GM21447 (cell line): ENCODE data around the gene TRIOBP.
"Not testable (repeated sequence)": the region's sequence is repeated elsewhere in the genome, so short reads cannot be mapped to it uniquely, and the experiment has no call there.

Experiments used
- ATAC-seq: cut with Tn5 transposase; IDR thresholded peaks from one replicate; pipeline ENCODE4 v1.9.1; 2021; ENCODE audit not compliant: unreplicated experiment

Gene TRIOBP, protein sequence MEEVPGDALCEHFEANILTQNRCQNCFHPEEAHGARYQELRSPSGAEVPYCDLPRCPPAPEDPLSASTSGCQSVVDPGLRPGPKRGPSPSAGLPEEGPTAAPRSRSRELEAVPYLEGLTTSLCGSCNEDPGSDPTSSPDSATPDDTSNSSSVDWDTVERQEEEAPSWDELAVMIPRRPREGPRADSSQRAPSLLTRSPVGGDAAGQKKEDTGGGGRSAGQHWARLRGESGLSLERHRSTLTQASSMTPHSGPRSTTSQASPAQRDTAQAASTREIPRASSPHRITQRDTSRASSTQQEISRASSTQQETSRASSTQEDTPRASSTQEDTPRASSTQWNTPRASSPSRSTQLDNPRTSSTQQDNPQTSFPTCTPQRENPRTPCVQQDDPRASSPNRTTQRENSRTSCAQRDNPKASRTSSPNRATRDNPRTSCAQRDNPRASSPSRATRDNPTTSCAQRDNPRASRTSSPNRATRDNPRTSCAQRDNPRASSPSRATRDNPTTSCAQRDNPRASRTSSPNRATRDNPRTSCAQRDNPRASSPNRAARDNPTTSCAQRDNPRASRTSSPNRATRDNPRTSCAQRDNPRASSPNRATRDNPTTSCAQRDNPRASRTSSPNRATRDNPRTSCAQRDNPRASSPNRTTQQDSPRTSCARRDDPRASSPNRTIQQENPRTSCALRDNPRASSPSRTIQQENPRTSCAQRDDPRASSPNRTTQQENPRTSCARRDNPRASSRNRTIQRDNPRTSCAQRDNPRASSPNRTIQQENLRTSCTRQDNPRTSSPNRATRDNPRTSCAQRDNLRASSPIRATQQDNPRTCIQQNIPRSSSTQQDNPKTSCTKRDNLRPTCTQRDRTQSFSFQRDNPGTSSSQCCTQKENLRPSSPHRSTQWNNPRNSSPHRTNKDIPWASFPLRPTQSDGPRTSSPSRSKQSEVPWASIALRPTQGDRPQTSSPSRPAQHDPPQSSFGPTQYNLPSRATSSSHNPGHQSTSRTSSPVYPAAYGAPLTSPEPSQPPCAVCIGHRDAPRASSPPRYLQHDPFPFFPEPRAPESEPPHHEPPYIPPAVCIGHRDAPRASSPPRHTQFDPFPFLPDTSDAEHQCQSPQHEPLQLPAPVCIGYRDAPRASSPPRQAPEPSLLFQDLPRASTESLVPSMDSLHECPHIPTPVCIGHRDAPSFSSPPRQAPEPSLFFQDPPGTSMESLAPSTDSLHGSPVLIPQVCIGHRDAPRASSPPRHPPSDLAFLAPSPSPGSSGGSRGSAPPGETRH (N-terminal part only)

DNA sequence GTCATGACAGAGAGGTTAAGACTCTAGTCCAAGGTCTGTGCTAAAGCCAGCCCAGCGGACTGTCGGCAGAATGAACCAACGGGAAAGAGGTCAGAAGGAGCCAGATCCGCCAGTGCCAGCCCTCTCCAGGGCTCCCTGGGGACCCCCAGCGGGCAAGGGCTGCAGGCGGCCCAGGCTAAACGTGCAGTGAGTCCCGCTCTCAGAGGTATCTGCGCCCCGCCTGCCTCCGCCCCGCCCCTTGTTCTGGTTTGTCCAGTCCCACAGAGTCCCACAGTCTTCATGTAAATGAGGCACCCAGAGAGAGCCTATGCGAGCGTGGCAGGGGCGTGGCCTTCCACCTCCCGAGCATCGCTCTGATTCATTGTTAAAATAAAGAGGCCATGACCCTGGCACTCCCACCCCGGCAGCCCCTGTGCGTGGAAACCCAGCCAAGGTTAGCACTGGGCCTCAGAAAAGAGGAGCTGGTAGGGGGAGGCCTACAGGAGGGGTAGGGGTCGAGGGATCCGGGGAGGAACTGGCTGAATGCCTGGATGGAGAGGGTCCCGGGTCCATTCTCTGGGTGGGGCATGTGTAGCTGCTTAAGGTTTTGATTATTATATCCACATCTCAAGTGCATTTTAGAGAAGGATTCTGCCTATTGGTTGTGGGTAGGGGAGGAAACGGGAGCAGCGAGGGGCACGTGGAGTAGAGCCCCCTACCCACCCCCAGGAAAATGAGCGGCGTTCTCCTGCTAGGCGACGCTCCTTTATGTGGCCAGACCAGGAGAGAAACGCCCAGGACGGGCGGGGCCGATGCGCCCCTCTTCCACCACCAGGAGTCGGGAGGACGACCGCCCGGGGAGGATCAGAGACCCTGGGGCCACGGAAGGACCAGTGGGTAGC is at the start of gene TRIOBP:
TRIOBP (plus strand) TSS at position 392 of the 881 bp plus-strand sequence. CDS start 4,318 bp downstream, outside the sequence.
- ATAC-seq = peak; percentile 97

DNA sequence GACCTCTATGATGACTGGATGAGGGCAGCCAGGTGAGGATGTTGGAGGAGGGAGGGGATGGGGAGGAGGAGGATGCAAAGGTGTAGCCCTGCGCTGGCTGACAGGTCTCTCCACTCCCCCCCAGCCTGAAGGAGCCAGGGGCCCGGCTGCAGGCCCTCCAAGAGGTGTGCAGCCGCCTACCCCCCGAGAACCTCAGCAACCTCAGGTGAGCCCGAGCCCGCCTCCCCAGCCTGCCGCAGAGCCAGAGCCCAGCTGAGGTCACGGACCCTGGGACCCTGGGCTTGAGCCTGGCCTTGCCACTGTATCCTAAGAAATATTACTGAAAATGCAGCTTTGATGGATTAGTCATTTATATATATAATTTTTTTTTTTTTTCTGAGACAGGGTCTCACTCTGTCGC is 49.5 kb upstream of the TRIOBP start:
- no peak for ATAC-seq

DNA sequence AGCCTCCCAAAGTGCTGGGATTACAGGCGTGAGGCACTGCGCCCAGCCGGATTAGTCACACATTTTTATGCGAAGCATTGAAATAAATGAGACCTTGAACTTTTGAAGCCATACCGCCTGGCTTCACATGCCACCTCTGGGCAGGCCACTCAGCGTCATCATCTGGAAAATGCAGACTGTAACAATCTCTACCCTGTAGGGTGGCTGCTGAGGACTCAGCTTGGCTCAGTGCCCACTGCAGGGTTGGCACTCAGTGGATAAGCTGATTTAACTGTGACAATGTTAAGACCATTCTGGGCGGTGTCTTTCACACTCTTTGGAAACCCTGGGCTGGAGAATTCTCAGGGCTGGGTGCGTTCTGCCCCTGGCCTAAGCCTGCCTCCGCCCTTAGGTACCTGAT is 48.9 kb upstream of the TRIOBP start:
- no peak for ATAC-seq

DNA sequence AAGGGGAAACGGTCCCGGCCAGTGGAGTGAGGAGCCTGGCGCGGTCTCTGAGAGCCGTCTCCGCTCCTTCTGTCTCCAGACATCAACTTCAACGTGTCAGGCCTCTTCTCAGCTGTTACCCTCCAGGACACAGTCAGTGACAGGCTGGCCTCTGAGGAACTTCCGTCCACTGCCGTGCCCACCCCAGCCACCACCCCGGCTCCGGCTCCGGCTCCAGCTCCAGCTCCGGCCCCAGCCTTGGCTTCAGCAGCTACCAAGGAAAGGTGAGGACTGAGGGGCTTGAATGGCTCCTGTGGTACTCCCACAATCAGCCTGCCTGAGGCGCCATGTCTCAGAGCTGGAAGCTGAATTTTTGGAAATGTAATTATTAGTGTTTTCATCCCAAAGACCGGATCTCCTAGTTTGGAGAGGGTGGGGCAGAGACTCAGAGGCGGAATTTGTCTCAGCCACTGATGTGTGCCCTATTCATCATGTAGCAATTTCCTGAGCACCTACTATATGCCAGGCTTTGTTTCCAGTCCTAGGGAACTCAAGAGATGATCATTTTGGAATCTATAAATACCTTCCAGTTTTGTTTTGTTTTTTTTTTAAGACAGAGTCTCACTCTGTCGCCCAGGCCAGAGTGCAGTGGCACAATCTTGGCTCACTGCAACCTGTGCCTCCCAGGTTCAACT is 46.2 kb upstream of the TRIOBP start:
- no peak for ATAC-seq

DNA sequence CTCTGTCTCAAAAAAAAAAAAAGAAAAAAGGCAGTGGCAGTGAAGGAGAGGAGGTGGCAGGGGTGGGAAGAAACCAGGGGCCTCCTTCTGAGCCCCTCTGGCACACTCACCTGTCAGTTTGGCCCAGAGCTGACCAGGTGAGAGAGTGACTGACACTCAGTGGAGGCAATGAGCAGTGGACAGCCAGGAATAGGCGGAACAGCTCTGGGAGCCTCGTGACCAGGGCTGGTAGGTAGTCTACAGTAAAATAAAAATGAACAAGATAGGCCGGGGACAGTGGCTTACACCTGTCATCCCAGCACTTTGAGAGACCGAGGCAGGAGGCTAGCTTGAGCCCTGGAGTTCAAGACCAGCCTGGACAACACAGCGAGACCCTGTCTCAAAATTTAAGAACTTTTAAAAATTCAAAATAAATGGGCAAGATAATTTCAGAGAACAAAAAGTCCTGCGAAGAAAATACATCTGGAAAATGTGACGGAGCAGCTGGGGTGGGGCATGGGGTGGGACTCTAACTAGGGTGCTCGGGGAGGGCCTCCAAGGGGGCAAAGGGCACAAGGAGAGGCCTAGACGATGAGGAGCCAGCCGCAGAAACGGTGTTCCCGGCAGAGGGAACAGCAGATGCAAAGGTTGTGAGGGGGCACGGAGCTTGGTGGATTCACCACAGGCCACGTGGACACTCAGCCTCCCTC is 42.1 kb upstream of the TRIOBP start:
- ATAC-seq = no peak

DNA sequence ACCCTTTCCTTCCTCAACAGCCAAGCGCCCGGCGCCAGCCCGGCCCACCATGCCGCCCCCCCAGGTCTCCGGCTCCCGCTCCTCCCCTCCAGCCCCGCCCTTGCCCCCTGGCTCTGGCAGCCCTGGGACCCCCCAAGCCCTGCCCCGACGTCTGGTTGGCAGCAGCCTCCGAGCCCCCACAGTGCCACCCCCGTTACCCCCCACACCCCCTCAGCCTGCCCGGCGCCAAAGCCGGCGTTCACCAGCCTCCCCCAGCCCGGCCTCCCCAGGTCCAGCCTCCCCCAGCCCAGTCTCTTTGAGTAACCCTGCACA is 41.6 kb upstream of the TRIOBP start:
- no peak for ATAC-seq

DNA sequence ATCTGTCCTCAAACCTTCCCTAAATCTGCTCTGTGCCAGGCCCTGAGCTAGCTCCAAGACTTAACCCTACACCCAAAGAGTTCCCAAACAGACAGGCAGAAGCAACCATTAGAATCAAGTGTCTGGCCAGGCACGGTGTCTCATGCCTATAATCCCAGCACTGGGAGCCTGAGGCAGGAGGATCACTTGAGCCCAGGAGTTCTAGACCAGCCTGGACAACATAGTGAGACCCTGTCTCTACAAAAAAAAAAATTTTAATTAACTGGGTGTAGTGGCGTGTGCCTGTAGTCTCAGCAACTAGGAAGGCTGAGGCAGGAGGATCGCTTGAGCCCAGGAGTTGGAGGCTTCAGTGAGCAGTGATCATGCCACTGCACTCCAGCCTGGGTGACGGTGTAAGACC is 40.3 kb upstream of the TRIOBP start:
- ATAC-seq = not testable (repeated sequence)

DNA sequence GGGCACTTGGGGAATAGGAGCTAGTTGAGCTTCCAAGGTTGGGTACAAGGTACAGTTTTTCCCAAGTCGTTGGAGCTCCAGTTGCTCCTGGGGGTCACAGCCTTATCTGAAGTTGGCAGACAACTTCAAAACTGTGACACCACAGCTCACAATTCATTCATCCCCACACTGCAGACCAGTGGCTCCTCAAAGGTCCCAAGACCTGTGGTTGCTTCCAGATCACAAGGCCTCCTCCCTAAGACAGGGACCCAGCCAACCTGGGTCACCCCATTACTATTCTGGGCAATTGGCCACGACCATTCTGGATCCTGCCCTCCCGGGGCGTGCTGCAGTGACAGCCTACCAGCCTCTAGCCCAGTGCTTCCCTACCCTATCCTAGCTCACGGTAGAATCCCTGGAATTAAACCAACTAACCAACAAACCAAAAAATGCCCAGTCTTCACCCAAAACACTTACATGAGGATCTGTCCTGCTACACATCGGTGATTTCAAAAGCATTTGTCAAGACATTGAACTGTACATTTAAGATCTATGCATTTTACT is 39.2 kb upstream of the TRIOBP start:
- ATAC-seq = no peak

DNA sequence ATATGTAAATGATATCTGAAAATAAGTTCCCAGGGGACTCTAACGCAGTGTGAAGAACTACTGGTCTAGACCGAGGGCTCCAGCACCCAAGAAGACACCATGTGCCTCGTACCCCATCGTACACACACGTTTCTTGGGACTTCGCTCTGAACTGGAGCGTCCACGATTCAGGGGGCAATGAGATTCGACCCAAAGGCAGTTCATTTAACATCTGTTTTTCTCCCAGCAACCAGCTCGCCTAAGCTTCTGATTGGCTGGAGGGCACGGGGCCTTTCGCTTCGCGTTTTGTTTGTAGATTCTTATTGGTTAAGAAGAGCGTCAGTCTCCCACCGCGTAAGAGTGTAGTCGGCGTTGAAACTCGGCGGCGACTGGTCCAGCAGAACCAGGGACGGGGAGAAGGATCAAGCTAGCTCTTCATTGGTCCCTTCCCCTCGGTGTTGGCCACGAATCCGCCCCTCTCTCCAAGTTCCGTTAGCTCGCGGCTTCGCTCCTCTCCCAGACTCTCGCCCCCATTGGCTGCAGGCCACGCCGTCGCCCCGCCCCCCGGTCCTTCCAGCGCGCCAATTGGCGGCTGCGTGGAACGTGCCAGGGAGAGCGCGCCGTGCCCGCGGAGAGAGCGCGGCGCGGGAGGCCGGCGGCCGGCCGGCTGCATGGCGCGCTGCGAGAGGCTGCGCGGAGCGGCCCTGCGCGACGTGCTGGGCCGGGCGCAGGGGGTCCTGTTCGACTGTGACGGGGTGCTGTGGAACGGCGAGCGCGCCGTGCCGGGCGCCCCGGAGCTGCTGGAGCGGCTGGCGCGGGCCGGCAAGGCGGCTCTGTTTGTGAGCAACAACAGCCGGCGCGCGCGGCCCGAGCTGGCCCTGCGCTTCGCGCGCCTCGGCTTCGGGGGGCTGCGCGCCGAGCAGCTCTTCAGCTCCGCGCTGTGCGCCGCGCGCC is 38.4 kb upstream of the TRIOBP start, which contains the start of gene PDXP:
PDXP (plus strand) TSS at position 591 of the 933 bp plus-strand sequence; CDS start at position 651, 60 bp downstream.
- peak; percentile 88 for ATAC-seq

DNA sequence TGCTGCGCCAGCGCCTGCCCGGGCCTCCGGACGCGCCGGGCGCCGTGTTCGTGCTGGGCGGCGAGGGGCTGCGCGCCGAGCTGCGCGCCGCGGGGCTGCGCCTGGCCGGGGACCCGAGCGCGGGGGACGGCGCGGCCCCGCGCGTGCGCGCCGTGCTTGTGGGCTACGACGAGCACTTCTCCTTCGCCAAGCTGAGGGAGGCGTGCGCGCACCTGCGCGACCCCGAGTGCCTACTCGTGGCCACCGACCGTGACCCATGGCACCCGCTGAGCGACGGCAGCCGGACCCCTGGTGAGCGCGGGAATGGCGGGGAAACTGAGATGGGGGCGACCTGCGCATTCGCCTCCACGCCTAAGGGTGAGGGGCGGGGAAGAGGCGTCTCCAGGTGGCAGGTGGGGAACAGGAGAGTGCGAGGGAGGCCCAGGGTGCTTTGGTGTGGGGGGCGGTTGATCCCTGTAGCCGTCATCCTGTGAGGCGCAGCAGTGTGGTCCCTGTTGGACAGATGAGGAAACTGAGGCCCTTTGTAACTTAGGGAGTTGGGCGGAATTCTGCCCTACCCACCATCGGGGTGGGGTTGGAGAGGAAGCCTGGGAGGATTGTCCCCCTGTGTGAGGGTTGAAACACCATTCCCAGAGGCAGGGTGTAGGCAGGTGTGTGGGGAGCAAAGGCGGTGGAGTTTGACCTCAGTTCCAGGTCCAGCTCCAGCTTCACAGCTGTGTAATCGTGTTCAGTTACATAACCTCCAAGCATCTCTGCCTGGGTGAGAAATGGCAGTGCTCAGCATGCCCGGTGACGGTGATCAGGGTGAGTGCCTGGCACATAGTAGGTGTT is 37.6 kb upstream of the TRIOBP start:
- ATAC-seq = peak; percentile 3

DNA sequence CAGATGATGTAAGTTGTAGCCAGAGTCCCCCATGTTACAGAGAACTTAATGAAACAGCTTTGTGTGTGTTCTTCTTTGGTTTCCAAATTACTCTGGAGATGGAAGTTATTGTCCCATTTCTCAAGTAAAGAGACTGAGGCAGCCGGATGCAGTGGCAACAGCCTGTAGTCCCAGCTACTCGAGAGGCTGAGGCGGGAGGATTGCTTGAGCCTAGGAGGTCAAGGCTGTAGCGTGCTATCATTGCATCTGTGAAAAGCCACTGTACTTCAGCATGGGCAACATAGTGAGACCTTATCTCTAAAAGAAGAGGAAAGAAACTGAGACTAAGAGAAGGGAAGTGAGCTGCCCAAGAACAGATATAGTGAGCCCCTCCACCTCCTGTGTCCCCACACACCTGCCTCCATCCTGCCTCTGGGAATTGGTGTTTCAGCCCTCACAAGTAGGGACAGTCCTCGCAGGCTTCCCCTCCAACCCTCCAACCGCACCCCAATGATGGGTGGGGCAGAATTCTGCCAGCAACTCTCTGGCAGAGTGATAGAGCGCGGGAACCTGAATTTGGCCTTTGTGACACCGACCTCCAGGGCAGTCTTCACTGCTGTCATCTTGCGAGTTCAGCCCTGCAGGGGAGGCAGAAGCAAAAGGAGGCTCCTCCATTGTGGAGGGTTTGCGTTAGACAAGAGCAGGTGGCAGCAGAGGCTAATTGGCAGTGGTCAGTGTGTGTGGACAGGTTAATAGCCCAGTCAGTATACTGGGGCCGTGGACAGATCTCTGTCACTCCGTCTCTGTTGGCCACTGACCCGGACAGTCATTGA is 36.7 kb upstream of the TRIOBP start:
- no peak for ATAC-seq

DNA sequence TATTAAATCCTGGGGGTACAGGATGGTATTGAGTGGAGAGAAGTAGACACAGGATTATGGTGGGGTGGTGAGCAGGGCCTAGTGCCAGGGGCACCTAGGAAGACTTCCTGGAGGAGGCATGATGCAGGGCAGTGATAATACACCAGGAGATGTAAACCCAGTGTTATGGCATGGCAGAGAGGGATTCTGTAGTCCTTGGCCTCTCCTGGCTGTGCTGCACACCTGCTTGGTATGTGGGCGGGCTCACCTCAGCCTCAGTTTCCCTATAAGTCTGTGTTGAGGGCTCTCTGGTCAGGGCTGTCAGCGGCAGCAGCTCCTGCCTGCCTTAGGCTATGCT is 36.2 kb upstream of the TRIOBP start:
- ATAC-seq = no peak

DNA sequence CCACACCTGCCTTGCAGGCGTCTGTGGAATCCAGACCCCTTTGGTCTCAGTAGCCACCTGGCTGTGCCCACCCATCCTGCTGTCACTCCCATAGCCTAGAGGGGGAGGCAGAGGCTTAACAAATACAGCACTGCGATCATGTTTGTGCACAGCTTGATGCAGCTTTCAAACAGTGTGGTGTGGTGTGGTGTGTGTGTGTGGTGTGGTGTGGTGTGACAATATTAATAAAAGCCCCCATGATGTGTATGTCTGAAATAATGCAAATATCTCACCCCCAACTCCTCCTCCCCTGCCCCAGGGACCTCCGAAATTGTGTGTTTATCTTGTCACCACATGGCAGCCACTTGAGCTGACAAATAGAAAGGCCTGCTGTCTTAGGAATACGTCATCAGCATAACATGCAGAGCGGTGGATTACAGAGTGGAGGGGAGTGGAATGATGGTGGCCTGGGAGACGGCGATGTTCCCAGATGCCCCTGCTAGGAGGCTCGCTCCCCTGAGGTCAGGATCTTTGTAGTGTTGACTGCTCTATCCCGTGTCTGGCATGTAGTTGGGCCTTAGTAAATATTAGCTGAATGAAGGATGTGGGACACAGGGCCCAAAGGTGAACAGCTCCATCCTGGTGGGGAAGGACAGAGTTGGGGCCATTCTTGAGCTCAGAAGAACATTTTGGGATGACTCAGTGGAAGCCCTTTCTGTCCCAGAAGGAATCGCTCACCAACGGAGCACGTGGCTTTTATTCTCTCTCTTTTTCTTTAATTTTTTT is 35.5 kb upstream of the TRIOBP start:
- no peak for ATAC-seq

DNA sequence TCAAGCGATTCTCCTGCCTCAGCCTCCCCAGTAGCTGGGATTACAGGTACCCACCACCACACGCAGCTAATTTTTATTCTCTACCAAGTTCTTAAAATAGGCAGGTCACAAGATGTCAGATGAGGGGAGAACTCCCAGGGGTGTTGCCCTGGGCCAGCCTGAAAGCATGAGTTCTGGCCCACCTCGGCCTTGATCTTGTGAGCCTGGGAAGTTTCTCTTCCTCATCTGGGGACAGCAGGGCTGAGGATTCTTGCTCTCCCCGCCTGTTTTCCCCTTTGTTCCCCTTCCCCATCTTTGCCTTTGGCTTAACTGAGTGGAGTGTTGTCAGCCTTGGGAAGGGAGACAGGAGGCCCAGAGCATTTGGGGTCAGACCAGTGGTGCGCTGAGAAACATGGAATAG is 34.8 kb upstream of the TRIOBP start:
- ATAC-seq = no peak

DNA sequence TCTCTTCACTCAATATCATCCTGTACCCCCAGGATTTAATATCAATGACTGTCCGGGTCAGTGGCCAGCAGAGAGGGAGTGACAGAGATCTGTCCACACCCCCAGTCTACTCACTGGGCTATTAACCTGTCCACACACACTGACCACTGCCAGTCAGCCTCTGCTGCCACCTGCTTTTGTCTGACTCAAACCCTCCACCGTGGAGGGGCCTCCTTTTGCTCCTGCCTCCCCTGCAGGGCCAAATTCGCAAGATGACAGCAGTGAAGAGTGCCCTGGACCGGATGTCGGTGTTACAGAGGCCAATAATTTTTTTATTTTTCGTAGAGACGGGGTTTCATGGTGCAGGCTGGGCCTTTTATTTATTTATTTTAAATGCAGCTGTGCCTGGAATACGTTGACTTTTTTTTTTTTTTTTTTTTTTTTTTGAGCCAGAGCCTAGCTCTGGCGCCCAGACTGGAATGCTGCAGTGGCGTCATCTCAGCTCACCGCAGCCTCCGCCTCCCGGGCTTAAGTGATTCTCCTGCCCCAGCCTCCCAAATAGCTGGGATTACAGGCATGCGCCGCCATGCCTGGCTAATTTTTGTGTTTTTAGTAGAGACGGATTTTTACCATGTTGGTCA is 33.2 kb upstream of the TRIOBP start:
- ATAC-seq = no peak
